Mesothelial cell of epicardium (in vitro differentiated cells): ENCODE measurements around the gene TMEM232. TPM values are rescaled to one million over a fixed set of nuclear protein-coding genes. Genes with fewer than 3 reads are reported as not detected.
"Not testable (repeated sequence)": the region's sequence is repeated elsewhere in the genome, so short reads cannot be mapped to it uniquely, and the experiment has no call there.

Experiments
- DNase-seq, 2 experiments: peaks; one replicate each; pipeline ENCODE4 v3.0.0; 2021; ENCODE audit warnings: low spot score in 2 of 2; ENCODE audit not compliant: unreplicated experiment in 2 of 2
- H3K27ac Mint-ChIP-seq: 2 replicates; pipeline ENCODE4 v1.8.0; 2021; ENCODE audit warnings: mixed read lengths
- H3K27me3 Mint-ChIP-seq: 2 replicates; pipeline ENCODE4 v1.8.0; 2021; ENCODE audit warnings: low read depth, mixed read lengths
- H3K36me3 Mint-ChIP-seq: 2 replicates; pipeline ENCODE4 v1.8.0; 2021; ENCODE audit warnings: mixed read lengths
- H3K4me1 Mint-ChIP-seq: 2 replicates; pipeline ENCODE4 v1.8.0; 2021; ENCODE audit warnings: mixed read lengths
- H3K4me3 Mint-ChIP-seq: 2 replicates; pipeline ENCODE4 v1.8.0; 2021; ENCODE audit warnings: mild to moderate bottlenecking, moderate library complexity, mixed read lengths
- H3K9me3 Mint-ChIP-seq: 2 replicates; pipeline ENCODE4 v1.8.0; 2021; ENCODE audit warnings: mixed read lengths
- CTCF ChIP-seq: fragments of 200-600 bp; sonication (generic); IDR thresholded peaks from one replicate; pipeline ENCODE4 v1.5.0; 2021; ENCODE audit warnings: antibody characterized with exemption; ENCODE audit not compliant: unreplicated experiment
- total RNA-seq: library from RNA; stranded (reverse); gene quantifications from 3 replicates; pipeline ENCODE4 v1.2.1, GENCODE V29; 2021

TMEM232 gene
- total RNA-seq, 1 donor from 2014 or later = 6.5 TPM

GRCh38 chr5:110703481-110703880 is 23.0 kb downstream of the TMEM232 start:
- Mint-ChIP-seq H3K27ac (no peak overlapping the region), H3K36me3 (no peaks in the 10 kb centered on the region), H3K4me1 (peaks cover 2% of the 10 kb centered on the region), H3K4me3 (no peak overlapping the region), H3K9me3 (no peaks in the 10 kb centered on the region), H3K27me3 (peaks cover 9% of the 10 kb centered on the region)
- DNase-seq = no peak
- TF ChIP-seq CTCF = no peak

- no peaks in the 10 kb centered on the region for H3K36me3 Mint-ChIP-seq
- DNase-seq = no peak
- H3K27me3 Mint-ChIP-seq = peaks cover 9% of the 10 kb centered on the region
- no peaks in the 10 kb centered on the region for H3K9me3 Mint-ChIP-seq
- no peak for TF ChIP-seq CTCF
- H3K4me3 Mint-ChIP-seq = no peak overlapping the region
- peaks cover 2% of the 10 kb centered on the region for H3K4me1 Mint-ChIP-seq
- H3K27ac Mint-ChIP-seq = no peak overlapping the region
Observed at GRCh38 chr5:110702704-110703103, 23.8 kb downstream of the TMEM232 start.

GRCh38 chr5:110702300-110702699 is 24.2 kb downstream of the TMEM232 start:
- Mint-ChIP-seq H3K4me3 (no peak overlapping the region), H3K36me3 (no peaks in the 10 kb centered on the region), H3K9me3 (no peaks in the 10 kb centered on the region), H3K27me3 (peaks cover 5% of the 10 kb centered on the region), H3K4me1 (peaks cover 2% of the 10 kb centered on the region), H3K27ac (no peak overlapping the region)
- no peak for TF ChIP-seq CTCF
- DNase-seq = no peak

- H3K27ac Mint-ChIP-seq, H3K27me3 Mint-ChIP-seq, DNase-seq, H3K4me1 Mint-ChIP-seq, H3K4me3 Mint-ChIP-seq, H3K36me3 Mint-ChIP-seq: not testable (repeated sequence)
- peaks cover 19% of the 10 kb centered on the region for H3K9me3 Mint-ChIP-seq
Observed at GRCh38 chr5:110692669-110693068, 33.8 kb downstream of the TMEM232 start.

GRCh38 chr5:110690587-110690986 is 35.9 kb downstream of the TMEM232 start:
- H3K27me3 Mint-ChIP-seq, H3K4me1 Mint-ChIP-seq, H3K4me3 Mint-ChIP-seq, H3K27ac Mint-ChIP-seq, H3K36me3 Mint-ChIP-seq, DNase-seq: not testable (repeated sequence)
- H3K9me3 Mint-ChIP-seq = peaks cover 14% of the 10 kb centered on the region

GRCh38 chr5:110687485-110687884 is 39.0 kb downstream of the TMEM232 start:
- no peak overlapping the region for H3K27ac Mint-ChIP-seq
- no peak overlapping the region for H3K4me3 Mint-ChIP-seq
- DNase-seq = no peak
- H3K27me3 Mint-ChIP-seq = no peaks in the 10 kb centered on the region
- no peaks in the 10 kb centered on the region for H3K4me1 Mint-ChIP-seq
- H3K36me3 Mint-ChIP-seq = no peaks in the 10 kb centered on the region
- peaks cover 11% of the 10 kb centered on the region for H3K9me3 Mint-ChIP-seq
- no peak for TF ChIP-seq CTCF

- peaks cover 7% of the 10 kb centered on the region for H3K9me3 Mint-ChIP-seq
- no peaks in the 10 kb centered on the region for H3K36me3 Mint-ChIP-seq
- H3K4me3 Mint-ChIP-seq = no peak overlapping the region
- no peak overlapping the region for H3K27ac Mint-ChIP-seq
- TF ChIP-seq CTCF = no peak
- no peak for DNase-seq
- H3K27me3 Mint-ChIP-seq = no peaks in the 10 kb centered on the region
- H3K4me1 Mint-ChIP-seq = no peaks in the 10 kb centered on the region
Observed at GRCh38 chr5:110686270-110686669, 40.2 kb downstream of the TMEM232 start.
